Calu3 (cell line): ENCODE data around the gene ANXA5. TPM values are rescaled to one million over a fixed set of nuclear protein-coding genes. Genes with fewer than 3 reads are reported as not detected.
"Not testable (repeated sequence)": the region's sequence is repeated elsewhere in the genome, so short reads cannot be mapped to it uniquely, and the experiment has no call there.

Experiments
- BruUV-seq: library from RNA; stranded (reverse); fragments of 400-500 nt; replicated peaks from 2 replicates; lab custom pipeline; 2021; lab: Mats Ljungman, UMichigan
- CTCF ChIA-PET: fragments of 300-600 bp; sonication (Branson Sonifier 250); formaldehyde crosslinking; loops from one replicate; lab custom pipeline; 2022; ENCODE audit warnings: antibody characterized with exemption; lab: Charles Lee
- DNase-seq: peaks from one replicate; pipeline ENCODE4 v3.0.0; 2022
- H3K27ac Mint-ChIP-seq: one replicate; pipeline ENCODE4 v1.8.0; 2022; ENCODE audit warnings: mixed read lengths; ENCODE audit not compliant: unreplicated experiment
- H3K27me3 Mint-ChIP-seq: one replicate; pipeline ENCODE4 v1.8.0; 2022; ENCODE audit warnings: mixed read lengths; ENCODE audit not compliant: unreplicated experiment
- H3K36me3 Mint-ChIP-seq: one replicate; pipeline ENCODE4 v1.8.0; 2022; ENCODE audit warnings: mild to moderate bottlenecking, moderate library complexity, mixed read lengths; ENCODE audit not compliant: insufficient read depth, unreplicated experiment
- H3K4me1 Mint-ChIP-seq: one replicate; pipeline ENCODE4 v1.8.0; 2022; ENCODE audit warnings: mild to moderate bottlenecking, low read depth, mixed read lengths; ENCODE audit not compliant: unreplicated experiment
- H3K4me3 Mint-ChIP-seq: one replicate; pipeline ENCODE4 v1.8.0; 2022; ENCODE audit warnings: mild to moderate bottlenecking, low read depth, moderate library complexity, mixed read lengths; ENCODE audit not compliant: unreplicated experiment
- H3K9me3 Mint-ChIP-seq: one replicate; pipeline ENCODE4 v1.8.0; 2022; ENCODE audit warnings: low read depth, mixed read lengths; ENCODE audit not compliant: unreplicated experiment
- CTCF ChIP-seq: fragments of 200-600 bp; IDR thresholded peaks from one replicate; pipeline ENCODE4 v1.8.0; 2022; ENCODE audit warnings: antibody characterized with exemption; ENCODE audit not compliant: unreplicated experiment
- intact Hi-C: fragments of 100-400 bp; cut with micrococcal nuclease; formaldehyde crosslinking; loops from one replicate; pipeline ENCODE4 v1.10.0; 2022; ENCODE audit not compliant: unreplicated experiment
- total RNA-seq: library from RNA; stranded (reverse); gene quantifications from 2 replicates; pipeline ENCODE4 v1.2.3, GENCODE V29; 2022

Gene ANXA5
- total RNA-seq, 1 experiment from 2014 or later, result 273 TPM

GRCh38 chr4:121662225-121662624, 34.6 kb downstream of the ANXA5 start:
- peaks cover 18% of the 10 kb centered on the region for H3K36me3 Mint-ChIP-seq
- H3K4me3 Mint-ChIP-seq, result no peak overlapping the region
- no peaks in the 10 kb centered on the region for H3K27me3 Mint-ChIP-seq
- no peak for DNase-seq
- H3K4me1 Mint-ChIP-seq, result no peaks in the 10 kb centered on the region
- H3K27ac Mint-ChIP-seq, result no peak overlapping the region
- intact Hi-C loops, result no loop called here
- no TSS peak for BruUV-seq
- no peaks in the 10 kb centered on the region for H3K9me3 Mint-ChIP-seq
- CTCF ChIA-PET, result no interaction called here
- no peak for TF ChIP-seq CTCF

GRCh38 chr4:121660175-121660933, 36.4 kb downstream of the ANXA5 start:
- intact Hi-C loops, H3K27me3 Mint-ChIP-seq, DNase-seq, H3K36me3 Mint-ChIP-seq, BruUV-seq, H3K4me3 Mint-ChIP-seq, H3K9me3 Mint-ChIP-seq, H3K27ac Mint-ChIP-seq, H3K4me1 Mint-ChIP-seq: not testable (repeated sequence)
- CTCF ChIA-PET, result interaction anchor here (0.9 kb wide), 1 partner anchor 457 kb away, joined by 3 read pairs; no protein-coding TSS in a partner anchor

- DNase-seq, result no peak
- H3K4me3 Mint-ChIP-seq, result no peak overlapping the region
- intact Hi-C loops, result loop anchor here (5.0 to 10.0 kb wide), 2 partner anchors 69 to 463 kb away; no protein-coding TSS in a partner anchor
- H3K27me3 Mint-ChIP-seq, result no peaks in the 10 kb centered on the region
- CTCF ChIA-PET, result no interaction called here
- peaks cover under 1% of the 10 kb centered on the region for H3K36me3 Mint-ChIP-seq
- no TSS peak for BruUV-seq
- no peak overlapping the region for H3K27ac Mint-ChIP-seq
- TF ChIP-seq CTCF, result no peak
- no peaks in the 10 kb centered on the region for H3K9me3 Mint-ChIP-seq
- H3K4me1 Mint-ChIP-seq, result no peaks in the 10 kb centered on the region
Measured at GRCh38 chr4:121658125-121658524, 38.7 kb downstream of the ANXA5 start.

- CTCF ChIA-PET, result interaction anchor here (1.0 kb wide), 2 partner anchors 196 to 285 kb away, joined by 3 to 4 read pairs; no protein-coding TSS in a partner anchor
- no TSS peak for BruUV-seq
- Mint-ChIP-seq H3K27me3 (no peaks in the 10 kb centered on the region), H3K4me1 (no peaks in the 10 kb centered on the region), H3K36me3 (no peaks in the 10 kb centered on the region), H3K4me3 (no peak overlapping the region), H3K27ac (peak overlapping the region; percentile 3), H3K9me3 (no peaks in the 10 kb centered on the region)
- peak; percentile 32 for DNase-seq
- no peak for TF ChIP-seq CTCF
- intact Hi-C loops, result loop anchor here (1.0 to 10.0 kb wide), 3 partner anchors 71 to 461 kb away; no protein-coding TSS in a partner anchor
Measured at GRCh38 chr4:121656269-121656641, 40.5 kb downstream of the ANXA5 start.
